ENCODE data around the gene TXNRD3.

The TXNRD3 gene

DNA sequence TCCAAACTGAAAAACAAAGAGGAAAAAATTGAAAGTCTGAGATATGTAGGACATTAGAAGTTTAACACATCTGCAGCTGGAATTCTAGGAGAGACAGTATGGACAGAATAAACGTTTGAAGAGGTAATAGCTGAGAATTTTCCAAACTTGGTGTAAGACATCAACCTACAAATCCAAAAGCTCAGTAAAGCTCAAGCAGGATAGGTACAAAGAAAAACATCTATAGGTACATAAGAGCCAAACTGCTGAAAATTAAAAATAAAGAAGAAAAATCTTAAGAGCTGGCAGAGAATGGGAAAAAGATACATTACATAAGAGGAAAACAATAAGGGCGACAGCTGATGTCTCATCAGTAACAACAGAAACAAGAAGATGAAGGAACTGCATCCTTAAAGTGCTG, 73.4 kb downstream of the TXNRD3 start:
- DNase-seq (ENCODE audit: low read depth, low spot score), result no peak
- no peaks in the 10 kb centered on the region for H3K27me3 ChIP-seq (ENCODE audit: insufficient read depth, insufficient read length)
- TF ChIP-seq YY1 (IDR thresholded peaks at IDR 0.05; ENCODE audit: insufficient read depth, insufficient read length) (no peak), ZNF274 (IDR thresholded peaks at IDR 0.05; ENCODE audit: low read depth, low read length) (no peak), SUZ12 (IDR thresholded peaks at IDR 0.05; ENCODE audit: extremely low read depth, insufficient read depth, insufficient read length) (no peak)
- H3K4me3 ChIP-seq (ENCODE audit: insufficient read length, low read depth), result no peak overlapping the region
- H3K4me1 ChIP-seq (ENCODE audit: insufficient read depth, insufficient read length), result no peaks in the 10 kb centered on the region
- H3K9me3 ChIP-seq (ENCODE audit: insufficient read depth, low read length), result no peaks in the 10 kb centered on the region
- no peaks in the 10 kb centered on the region for H3K36me3 ChIP-seq (ENCODE audit: insufficient read depth, insufficient read length, low read length)
- no peak overlapping the region for H3K9ac ChIP-seq (ENCODE audit: insufficient read length, low read depth)

DNA sequence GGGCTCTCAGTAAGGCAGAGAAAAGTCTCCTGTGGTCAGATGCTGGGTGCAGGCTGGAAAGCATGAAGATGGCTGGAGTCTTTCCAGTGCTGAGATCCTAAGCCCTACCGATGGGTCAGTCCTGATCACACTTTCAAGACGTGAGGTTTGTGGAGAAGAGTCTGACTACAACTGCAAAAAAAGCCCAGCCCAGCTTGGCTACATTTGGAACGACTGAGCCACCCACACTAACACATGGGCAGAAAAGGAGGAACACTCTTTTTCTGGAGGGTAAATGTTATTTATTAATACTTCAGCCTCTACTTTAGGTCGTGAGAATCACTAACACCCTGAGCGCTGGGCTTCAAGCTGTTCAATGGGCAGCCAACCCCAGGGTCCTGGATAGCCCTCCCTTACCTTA, 74.2 kb downstream of the TXNRD3 start:
- DNase-seq (ENCODE audit: low read depth, low spot score), result no peak
- no peaks in the 10 kb centered on the region for H3K9me3 ChIP-seq (ENCODE audit: insufficient read depth, low read length)
- no peaks in the 10 kb centered on the region for H3K4me1 ChIP-seq (ENCODE audit: insufficient read depth, insufficient read length)
- no peak overlapping the region for H3K9ac ChIP-seq (ENCODE audit: insufficient read length, low read depth)
- no peaks in the 10 kb centered on the region for H3K27me3 ChIP-seq (ENCODE audit: insufficient read depth, insufficient read length)
- no peaks in the 10 kb centered on the region for H3K36me3 ChIP-seq (ENCODE audit: insufficient read depth, insufficient read length, low read length)
- H3K4me3 ChIP-seq (ENCODE audit: insufficient read length, low read depth), result no peak overlapping the region
- TF ChIP-seq YY1 (IDR thresholded peaks at IDR 0.05; ENCODE audit: insufficient read depth, insufficient read length) (no peak), ZNF274 (IDR thresholded peaks at IDR 0.05; ENCODE audit: low read depth, low read length) (no peak), SUZ12 (IDR thresholded peaks at IDR 0.05; ENCODE audit: extremely low read depth, insufficient read depth, insufficient read length) (no peak)

DNA sequence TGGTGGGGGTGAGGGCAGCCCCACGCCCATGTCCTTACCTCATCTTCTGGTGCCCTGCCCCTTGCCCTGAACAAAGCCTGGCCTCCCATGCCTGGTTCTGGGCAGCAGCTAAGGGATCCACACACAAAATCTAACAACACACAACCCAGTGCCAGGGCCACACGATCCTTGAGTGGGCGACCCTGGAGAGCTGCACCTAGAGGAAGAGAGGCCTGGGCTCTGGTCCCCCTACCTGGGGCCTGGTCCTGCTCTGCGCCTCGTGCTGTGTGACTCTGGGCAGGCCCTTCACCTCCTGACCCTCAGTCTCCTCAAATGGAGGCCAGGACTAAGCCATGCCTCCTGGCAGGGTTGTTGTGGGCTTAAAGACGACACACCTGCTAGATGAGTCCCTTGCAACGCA, 76.2 kb downstream of the TXNRD3 start:
- Histone ChIP-seq H3K36me3 (ENCODE audit: insufficient read depth, insufficient read length, low read length) (no peaks in the 10 kb centered on the region), H3K4me3 (ENCODE audit: insufficient read length, low read depth) (no peak overlapping the region), H3K9ac (ENCODE audit: insufficient read length, low read depth) (no peak overlapping the region), H3K27me3 (ENCODE audit: insufficient read depth, insufficient read length) (no peaks in the 10 kb centered on the region), H3K9me3 (ENCODE audit: insufficient read depth, low read length) (no peaks in the 10 kb centered on the region), H3K4me1 (ENCODE audit: insufficient read depth, insufficient read length) (no peaks in the 10 kb centered on the region)
- no peak for DNase-seq (ENCODE audit: low read depth, low spot score)
- TF ChIP-seq YY1 (IDR thresholded peaks at IDR 0.05; ENCODE audit: insufficient read depth, insufficient read length) (no peak), SUZ12 (IDR thresholded peaks at IDR 0.05; ENCODE audit: extremely low read depth, insufficient read depth, insufficient read length) (no peak), ZNF274 (IDR thresholded peaks at IDR 0.05; ENCODE audit: low read depth, low read length) (no peak)

DNA sequence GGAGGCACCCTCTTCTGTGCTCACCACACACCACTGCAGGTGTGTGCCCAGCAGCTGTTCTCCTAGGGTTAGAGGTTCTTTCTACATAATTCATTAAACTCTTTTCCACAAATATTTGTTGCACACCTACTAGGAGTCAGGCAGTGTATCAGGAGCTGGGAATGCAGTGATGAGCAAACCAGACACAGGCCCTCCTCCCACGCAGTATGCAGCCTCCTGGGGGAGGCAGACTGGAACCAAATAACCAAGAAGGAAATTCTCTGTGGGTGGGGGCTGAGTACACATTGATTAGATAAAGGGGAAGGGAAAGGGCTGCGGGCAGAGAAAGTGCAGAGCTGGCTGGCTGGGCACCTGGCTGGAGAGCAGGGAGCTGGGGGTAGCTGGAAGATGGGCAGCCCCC, 77.7 kb downstream of the TXNRD3 start:
- DNase-seq (ENCODE audit: low read depth, low spot score), result no peak
- Histone ChIP-seq H3K4me1 (ENCODE audit: insufficient read depth, insufficient read length) (no peaks in the 10 kb centered on the region), H3K27me3 (ENCODE audit: insufficient read depth, insufficient read length) (no peaks in the 10 kb centered on the region), H3K9ac (ENCODE audit: insufficient read length, low read depth) (no peak overlapping the region), H3K9me3 (ENCODE audit: insufficient read depth, low read length) (no peaks in the 10 kb centered on the region), H3K4me3 (ENCODE audit: insufficient read length, low read depth) (no peak overlapping the region), H3K36me3 (ENCODE audit: insufficient read depth, insufficient read length, low read length) (no peaks in the 10 kb centered on the region)
- TF ChIP-seq SUZ12 (IDR thresholded peaks at IDR 0.05; ENCODE audit: extremely low read depth, insufficient read depth, insufficient read length) (no peak), YY1 (IDR thresholded peaks at IDR 0.05; ENCODE audit: insufficient read depth, insufficient read length) (no peak), ZNF274 (IDR thresholded peaks at IDR 0.05; ENCODE audit: low read depth, low read length) (no peak)

DNA sequence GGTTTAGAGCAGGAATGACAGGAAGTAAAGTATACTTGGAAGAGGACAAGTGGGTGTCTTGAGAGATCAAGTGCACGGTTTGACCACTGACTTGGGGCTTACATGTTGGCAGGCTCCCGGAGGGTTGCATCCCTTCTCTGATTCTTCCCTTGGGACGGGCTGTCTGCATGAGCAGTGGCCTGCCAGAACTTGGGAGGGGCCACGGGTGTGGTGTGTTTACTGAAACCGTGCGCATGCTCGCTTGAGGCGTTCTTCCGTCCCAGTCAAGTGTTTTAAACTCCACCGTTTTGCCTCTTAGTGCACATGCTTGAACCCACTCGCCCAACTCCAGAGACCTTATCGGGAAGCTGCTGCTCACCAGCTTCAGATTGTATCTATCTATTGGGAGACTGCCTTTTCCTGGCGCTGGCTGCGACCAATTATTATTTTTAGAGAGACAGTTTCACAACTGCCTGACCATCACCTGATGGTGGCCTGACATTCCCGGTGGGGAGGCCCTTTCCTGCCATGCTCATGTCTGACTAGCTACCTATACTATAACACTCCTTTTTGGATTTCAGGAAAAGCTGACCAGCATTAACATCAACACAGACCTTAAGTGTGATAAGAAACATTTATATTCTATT, 81.3 kb downstream of the TXNRD3 start:
- no peak for DNase-seq (ENCODE audit: low read depth, low spot score)
- H3K9me3 ChIP-seq (ENCODE audit: insufficient read depth, low read length), result no peaks in the 10 kb centered on the region
- H3K4me3 ChIP-seq (ENCODE audit: insufficient read length, low read depth), result no peak overlapping the region
- H3K36me3 ChIP-seq (ENCODE audit: insufficient read depth, insufficient read length, low read length), result no peaks in the 10 kb centered on the region
- H3K9ac ChIP-seq (ENCODE audit: insufficient read length, low read depth), result no peak overlapping the region
- TF ChIP-seq SUZ12 (IDR thresholded peaks at IDR 0.05; ENCODE audit: extremely low read depth, insufficient read depth, insufficient read length) (no peak), YY1 (IDR thresholded peaks at IDR 0.05; ENCODE audit: insufficient read depth, insufficient read length) (no peak), ZNF274 (IDR thresholded peaks at IDR 0.05; ENCODE audit: low read depth, low read length) (no peak)
- H3K4me1 ChIP-seq (ENCODE audit: insufficient read depth, insufficient read length), result no peaks in the 10 kb centered on the region
- no peaks in the 10 kb centered on the region for H3K27me3 ChIP-seq (ENCODE audit: insufficient read depth, insufficient read length)

DNA sequence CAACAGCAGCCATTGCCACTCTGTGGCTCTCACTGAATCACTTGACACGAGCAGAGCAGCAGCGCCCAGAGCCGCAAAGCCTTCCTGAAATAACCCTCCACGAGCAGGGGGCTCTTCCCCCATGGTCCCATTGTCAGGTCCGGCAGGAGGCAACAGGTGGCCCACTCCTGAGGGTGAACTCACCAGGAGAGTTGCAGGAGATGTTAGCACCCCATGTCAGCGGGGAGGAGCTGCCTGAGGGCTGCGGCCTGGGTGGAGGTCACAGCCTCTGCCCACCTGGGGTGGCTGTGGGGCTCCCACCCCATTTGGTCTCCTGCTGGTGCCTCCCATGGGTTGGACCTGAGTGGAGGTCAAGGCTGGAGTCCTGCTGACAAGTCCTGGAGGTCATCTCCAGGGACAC, 83.8 kb downstream of the TXNRD3 start:
- no peaks in the 10 kb centered on the region for H3K4me1 ChIP-seq (ENCODE audit: insufficient read depth, insufficient read length)
- TF ChIP-seq YY1 (IDR thresholded peaks at IDR 0.05; ENCODE audit: insufficient read depth, insufficient read length) (no peak), SUZ12 (IDR thresholded peaks at IDR 0.05; ENCODE audit: extremely low read depth, insufficient read depth, insufficient read length) (no peak), ZNF274 (IDR thresholded peaks at IDR 0.05; ENCODE audit: low read depth, low read length) (no peak)
- DNase-seq (ENCODE audit: low read depth, low spot score), result no peak
- H3K9ac ChIP-seq (ENCODE audit: insufficient read length, low read depth), result no peak overlapping the region
- H3K4me3 ChIP-seq (ENCODE audit: insufficient read length, low read depth), result no peak overlapping the region
- H3K27me3 ChIP-seq (ENCODE audit: insufficient read depth, insufficient read length), result no peaks in the 10 kb centered on the region
- H3K9me3 ChIP-seq (ENCODE audit: insufficient read depth, low read length), result no peaks in the 10 kb centered on the region
- H3K36me3 ChIP-seq (ENCODE audit: insufficient read depth, insufficient read length, low read length), result no peaks in the 10 kb centered on the region

DNA sequence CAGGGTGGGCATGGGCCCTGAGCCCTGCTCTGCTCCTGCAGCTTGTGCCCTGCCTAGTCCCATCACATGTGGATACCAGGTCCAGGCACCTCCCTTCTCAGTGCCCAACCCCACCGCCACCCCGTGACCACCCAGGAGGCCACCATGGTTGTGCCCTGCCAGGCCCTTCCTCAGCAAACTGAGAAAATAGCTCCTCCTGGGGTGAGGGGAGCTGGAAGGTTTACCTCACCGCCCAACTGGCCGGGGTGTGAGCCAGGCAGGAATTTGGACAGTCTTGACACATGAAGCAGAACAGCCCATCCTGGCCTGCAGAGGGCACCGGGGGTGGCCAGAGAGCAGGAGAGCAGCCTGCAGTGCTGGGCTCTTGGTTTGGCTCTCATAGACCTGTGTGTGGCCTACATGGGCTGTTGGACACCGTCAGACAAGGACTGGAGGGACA, 84.8 kb downstream of the TXNRD3 start:
- Histone ChIP-seq H3K36me3 (ENCODE audit: insufficient read depth, insufficient read length, low read length) (no peaks in the 10 kb centered on the region), H3K27me3 (ENCODE audit: insufficient read depth, insufficient read length) (no peaks in the 10 kb centered on the region), H3K9me3 (ENCODE audit: insufficient read depth, low read length) (no peaks in the 10 kb centered on the region), H3K4me3 (ENCODE audit: insufficient read length, low read depth) (no peak overlapping the region), H3K4me1 (ENCODE audit: insufficient read depth, insufficient read length) (no peaks in the 10 kb centered on the region), H3K9ac (ENCODE audit: insufficient read length, low read depth) (no peak overlapping the region)
- no peak for TF ChIP-seq SUZ12 (IDR thresholded peaks at IDR 0.05; ENCODE audit: extremely low read depth, insufficient read depth, insufficient read length)
- no peak for TF ChIP-seq ZNF274 (IDR thresholded peaks at IDR 0.05; ENCODE audit: low read depth, low read length)
- no peak for TF ChIP-seq YY1 (IDR thresholded peaks at IDR 0.05; ENCODE audit: insufficient read depth, insufficient read length)
- DNase-seq (ENCODE audit: low read depth, low spot score), result no peak
